ENCODE measurements around the gene TMEM128.
"Not testable (repeated sequence)": the region's sequence is repeated elsewhere in the genome, so short reads cannot be mapped to it uniquely, and the experiment has no call there.

Gene TMEM128

DNA sequence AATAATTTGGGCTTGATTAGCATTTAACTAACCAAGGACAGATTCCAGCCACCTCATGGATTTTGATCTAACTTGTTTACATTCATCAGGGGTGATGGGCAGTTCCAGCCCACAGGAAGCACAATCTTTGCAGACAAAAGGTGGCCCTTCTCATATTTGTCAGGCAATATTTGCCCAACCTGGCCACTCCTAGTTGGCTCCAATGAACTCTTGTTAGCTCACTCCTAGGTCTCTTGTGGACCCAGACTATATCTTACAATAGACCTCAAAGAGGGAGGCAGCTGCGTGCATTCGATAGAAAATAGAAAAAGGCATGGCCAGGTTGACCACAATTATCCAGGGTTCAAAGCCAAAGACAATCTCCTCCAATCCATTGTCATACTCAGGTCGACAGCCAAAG, 59.5 kb downstream of the TMEM128 start:
- not testable (repeated sequence) for DNase-seq (ENCODE audit: low spot score)

Data from AG08395 (cell line).